AG09309 (cell line): Measurements from ENCODE around the gene CTDNEP1.

Experiments
- DNase-seq: peaks from one replicate; pipeline ENCODE4 v3.0.0-alpha.2; 2010; ENCODE audit warnings: low read depth
- H3K4me3 ChIP-seq: 2 replicates; pipeline ENCODE4 v1.5.1; 2011; ENCODE audit warnings: mild to moderate bottlenecking, low read depth, low read length, moderate library complexity; ENCODE audit not compliant: control insufficient read depth
- TF ChIP-seq, protein P1 (sequence below): IDR thresholded peaks from 2 replicates; pipeline ENCODE4 v1.5.1; 2011; ENCODE audit warnings: mild to moderate bottlenecking, low read depth, low read length, inconsistent platforms; ENCODE audit not compliant: insufficient read depth, control insufficient read depth; ENCODE audit errors: missing control alignments

Gene CTDNEP1

DNA sequence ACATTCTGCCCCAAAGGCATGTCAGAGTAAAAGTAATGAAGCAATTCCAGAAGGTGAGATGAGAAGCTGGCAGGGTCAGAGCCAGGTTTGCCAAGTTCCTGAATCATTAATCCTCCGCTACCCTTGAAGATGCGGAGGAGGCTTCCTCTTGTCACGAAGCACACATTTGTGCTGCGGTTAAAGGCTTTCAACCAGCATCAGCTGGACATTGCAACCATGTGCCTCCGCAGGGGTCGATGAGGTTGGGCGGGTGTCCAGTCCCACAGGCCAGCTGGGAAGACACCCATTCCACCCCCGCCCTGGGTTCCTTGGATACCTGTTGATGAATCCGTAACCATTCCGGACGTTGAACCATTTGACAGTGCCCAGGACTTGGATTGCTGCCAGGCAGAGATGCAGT, 41.6 kb upstream of the CTDNEP1 start:
- DNase-seq = no peak
- TF ChIP-seq, protein P1, sequence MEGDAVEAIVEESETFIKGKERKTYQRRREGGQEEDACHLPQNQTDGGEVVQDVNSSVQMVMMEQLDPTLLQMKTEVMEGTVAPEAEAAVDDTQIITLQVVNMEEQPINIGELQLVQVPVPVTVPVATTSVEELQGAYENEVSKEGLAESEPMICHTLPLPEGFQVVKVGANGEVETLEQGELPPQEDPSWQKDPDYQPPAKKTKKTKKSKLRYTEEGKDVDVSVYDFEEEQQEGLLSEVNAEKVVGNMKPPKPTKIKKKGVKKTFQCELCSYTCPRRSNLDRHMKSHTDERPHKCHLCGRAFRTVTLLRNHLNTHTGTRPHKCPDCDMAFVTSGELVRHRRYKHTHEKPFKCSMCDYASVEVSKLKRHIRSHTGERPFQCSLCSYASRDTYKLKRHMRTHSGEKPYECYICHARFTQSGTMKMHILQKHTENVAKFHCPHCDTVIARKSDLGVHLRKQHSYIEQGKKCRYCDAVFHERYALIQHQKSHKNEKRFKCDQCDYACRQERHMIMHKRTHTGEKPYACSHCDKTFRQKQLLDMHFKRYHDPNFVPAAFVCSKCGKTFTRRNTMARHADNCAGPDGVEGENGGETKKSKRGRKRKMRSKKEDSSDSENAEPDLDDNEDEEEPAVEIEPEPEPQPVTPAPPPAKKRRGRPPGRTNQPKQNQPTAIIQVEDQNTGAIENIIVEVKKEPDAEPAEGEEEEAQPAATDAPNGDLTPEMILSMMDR = no peak
- no peak overlapping the region for H3K4me3 ChIP-seq

- TF ChIP-seq, protein P1 = no peak
- DNase-seq = no peak
- H3K4me3 ChIP-seq = no peak overlapping the region
These were observed 41.2 kb upstream of the CTDNEP1 start for GRCh38 chr17:7292729-7293128.

GRCh38 chr17:7292194-7292593, 40.7 kb upstream of the CTDNEP1 start:
- no peak overlapping the region for H3K4me3 ChIP-seq
- TF ChIP-seq, protein P1 = no peak
- DNase-seq = no peak

DNA sequence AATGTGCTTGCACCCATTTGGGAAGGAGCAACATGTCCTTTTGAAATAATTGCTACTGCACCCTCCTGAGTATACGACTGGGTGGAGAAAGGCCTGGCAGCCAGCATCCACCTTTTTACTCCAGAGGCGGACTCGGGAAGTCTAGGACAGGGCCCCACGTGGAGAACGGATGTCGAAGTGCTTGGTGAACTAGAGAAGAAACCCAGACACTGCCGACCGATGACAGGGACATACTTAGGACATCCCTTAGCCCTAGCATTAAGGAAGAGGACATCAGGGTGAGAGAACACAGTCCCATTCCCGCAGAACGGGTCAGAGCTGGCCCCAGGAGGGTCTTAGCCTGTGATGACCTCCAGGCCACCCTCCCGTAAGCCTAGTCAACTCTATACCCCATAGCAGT, 39.2 kb upstream of the CTDNEP1 start:
- no peak for DNase-seq
- TF ChIP-seq, protein P1 = no peak
- H3K4me3 ChIP-seq = no peak overlapping the region

- TF ChIP-seq, protein P1 = no peak
- no peak overlapping the region for H3K4me3 ChIP-seq
- no peak for DNase-seq
These were observed 38.6 kb upstream of the CTDNEP1 start for GRCh38 chr17:7290166-7290565.

- DNase-seq = no peak
These were observed 37.9 kb upstream of the CTDNEP1 start for GRCh38 chr17:7289256-7290032.

More at GRCh38 chr17:7289256-7290032, 37.9 kb upstream of the CTDNEP1 start:
- TF ChIP-seq, protein P1 = no peak
- no peak overlapping the region for H3K4me3 ChIP-seq
